Activated CD4-positive, alpha-beta T cell treated with anti-CD3 and anti-CD28 coated beads, Interleukin-2, Interleukin-4, amounts not matched to agents 100 ng/mL and 50 ng/mL, durations not matched to agents 16 hours and 8 hours (primary cell): ENCODE measurements around the gene EMC6.

ENCODE experiments used
- DNase-seq: peaks from one replicate; pipeline ENCODE4 v3.0.0-alpha.2; 2020; ENCODE audit warnings: low spot score

Gene EMC6

DNA sequence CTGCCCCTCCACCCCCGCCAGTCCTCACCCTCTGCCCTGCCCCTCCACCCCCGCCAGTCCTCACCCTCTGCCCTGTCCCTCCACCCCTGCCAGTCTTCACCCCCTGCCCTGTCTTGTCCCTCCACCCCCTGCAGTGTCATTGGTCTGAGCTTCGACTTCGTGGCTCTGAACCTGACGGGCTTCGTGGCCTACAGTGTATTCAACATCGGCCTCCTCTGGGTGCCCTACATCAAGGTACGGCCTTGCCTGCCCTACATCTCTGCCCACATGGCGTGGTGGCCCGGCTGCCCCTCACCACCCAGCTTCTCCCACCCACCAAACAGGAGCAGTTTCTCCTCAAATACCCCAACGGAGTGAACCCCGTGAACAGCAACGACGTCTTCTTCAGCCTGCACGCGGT lies 12.3 kb upstream of the EMC6 start:
- DNase-seq = no peak

DNA sequence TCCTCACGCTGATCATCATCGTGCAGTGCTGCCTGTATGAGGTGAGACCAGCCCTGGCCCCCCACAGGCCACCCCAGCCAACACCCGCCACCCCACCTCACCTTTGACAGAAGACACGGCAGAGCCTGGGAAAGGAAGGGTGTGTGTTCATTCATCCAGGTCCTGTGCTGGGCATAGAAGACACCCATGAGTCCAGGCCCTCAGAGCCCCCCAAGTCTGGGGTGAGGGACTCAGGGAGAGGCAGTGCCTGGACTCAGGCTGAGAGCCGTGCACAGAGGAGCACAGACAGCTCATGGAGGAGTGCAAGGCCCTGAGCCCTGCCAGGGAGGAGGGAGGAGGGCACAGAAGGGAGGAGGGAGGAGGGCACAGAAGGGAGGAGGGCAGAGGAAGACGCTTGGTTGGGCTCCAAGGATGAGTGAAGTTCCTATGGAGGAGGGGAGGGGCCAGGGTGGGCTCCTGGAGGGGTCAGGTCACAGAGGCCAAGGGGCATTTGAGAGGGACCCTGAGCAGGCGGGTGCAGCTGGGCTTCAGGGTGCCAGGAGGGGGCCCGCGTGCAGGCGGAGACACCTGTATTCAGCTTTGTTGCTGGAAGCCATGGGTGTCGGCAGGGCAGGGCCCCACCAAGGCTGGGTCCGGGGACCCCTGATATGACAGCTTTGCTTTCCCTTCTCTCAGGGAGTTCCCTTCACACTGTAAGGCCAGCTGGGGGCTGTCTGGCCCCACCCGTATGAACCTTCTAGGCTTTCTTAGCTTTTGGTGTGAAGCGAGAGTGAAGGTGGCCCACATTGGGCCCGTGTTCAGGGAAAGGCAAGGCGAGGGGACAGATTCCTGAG lies 11.6 kb upstream of the EMC6 start:
- no peak for DNase-seq

DNA sequence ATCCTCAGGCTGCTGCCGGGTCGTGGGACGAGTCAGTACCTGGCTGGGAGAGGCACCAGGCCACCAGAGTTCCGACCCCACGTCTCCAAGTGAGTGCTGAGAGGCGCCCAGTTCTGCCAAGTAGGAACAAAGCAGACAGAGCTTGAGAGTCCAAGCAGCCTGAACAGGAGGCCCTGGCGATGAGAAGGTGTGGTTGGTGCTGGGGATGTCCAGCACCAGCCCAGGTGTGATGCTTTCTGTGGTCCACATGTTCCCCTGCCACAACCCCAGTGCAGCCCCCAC lies 11.1 kb upstream of the EMC6 start:
- DNase-seq = no peak

DNA sequence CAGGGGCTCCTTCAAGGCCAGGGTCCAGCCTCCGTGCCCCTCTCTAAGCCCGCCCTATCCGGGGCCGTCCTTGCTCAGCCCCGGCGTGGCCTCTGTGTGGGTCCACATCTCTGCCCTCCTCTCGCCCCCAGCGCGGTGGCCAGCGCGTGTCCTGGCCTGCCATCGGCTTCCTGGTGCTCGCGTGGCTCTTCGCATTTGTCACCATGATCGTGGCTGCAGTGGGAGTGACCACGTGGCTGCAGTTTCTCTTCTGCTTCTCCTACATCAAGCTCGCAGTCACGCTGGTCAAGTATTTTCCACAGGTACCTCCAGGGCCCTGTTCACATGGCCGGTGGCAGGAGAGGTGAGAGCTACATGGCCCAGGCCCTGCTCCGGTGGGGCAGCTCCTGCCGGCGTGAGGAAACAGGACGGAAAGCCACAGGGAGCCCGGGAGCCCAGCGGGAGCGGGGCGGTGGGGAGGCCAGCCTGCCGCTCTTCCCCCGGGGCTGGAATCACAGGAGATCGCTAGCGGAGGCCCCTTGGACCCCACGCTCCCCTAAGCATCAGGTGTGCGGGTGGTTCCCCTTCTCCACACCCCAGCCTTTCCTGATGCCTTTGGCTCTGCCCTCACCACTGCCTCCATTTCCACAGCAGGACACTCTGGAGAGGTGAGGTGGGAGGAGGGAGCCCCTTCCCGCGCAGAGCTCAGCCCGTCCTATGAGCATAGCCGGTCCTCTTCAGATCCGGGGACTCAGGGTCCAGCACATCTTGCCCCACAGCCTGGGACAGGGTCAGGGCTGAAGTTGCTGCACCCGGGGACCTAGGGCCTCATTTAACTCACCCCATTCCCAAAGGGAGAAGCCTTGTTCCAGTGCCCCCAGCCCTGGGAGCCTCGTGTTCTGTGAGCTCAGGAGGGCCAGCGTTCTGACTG lies 10.5 kb upstream of the EMC6 start:
- DNase-seq = no peak

DNA sequence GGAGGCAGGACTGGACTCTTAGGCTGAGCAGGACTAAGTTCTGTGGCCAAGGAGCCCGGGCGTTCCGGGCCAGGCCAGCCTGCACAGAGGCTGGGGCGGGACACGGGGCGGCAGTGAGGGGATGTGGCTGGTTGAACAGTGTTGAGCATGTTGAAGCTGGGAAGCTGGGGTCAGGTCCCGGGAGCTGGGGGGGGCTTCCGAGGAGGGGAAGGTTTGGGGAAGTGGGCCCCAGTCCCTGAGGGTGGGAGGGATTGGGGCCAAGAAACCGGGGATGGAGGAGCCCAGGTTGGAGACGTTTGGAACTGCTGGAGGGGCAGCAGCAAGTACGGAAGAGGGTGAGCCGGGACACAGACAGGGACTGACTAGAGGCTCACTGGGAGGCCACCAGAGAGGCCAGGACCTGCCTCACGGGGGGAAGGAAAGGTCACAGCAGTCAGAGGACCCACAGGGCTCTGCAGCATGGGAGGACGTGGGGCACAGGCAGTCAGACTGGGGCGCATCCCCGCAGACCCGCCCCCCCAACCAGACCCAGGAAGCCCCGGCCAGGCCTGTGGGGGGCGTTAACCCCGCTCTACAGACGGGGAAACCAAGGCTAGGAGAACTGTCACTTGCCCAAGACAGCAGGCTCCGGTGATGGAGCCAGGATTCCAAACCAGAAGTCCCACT lies 9.7 kb upstream of the EMC6 start:
- no peak for DNase-seq

DNA sequence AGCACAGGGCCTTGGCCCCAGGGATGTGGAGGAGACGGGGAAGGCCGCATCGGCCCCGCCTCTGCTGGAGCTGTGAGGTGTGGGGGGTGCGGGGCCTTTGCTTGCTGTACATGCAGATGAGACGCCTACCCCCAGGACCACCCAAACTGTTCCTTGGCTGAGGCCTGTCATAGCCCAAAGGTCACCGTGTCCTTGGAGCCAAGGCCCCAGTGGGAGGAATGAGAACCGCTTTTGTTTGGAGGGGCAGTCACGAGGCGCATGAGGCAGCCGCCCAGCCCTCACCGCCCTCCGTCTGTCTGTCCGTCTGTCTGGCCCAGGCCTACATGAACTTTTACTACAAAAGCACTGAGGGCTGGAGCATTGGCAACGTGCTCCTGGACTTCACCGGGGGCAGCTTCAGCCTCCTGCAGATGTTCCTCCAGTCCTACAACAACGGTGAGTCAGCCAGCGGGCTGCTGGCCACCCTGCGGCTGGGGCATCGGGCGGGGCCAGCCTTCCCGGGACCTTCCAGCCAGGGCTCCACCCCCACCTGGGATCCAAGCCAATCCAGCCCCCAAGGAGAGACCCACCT lies 9.0 kb upstream of the EMC6 start:
- DNase-seq = no peak

DNA sequence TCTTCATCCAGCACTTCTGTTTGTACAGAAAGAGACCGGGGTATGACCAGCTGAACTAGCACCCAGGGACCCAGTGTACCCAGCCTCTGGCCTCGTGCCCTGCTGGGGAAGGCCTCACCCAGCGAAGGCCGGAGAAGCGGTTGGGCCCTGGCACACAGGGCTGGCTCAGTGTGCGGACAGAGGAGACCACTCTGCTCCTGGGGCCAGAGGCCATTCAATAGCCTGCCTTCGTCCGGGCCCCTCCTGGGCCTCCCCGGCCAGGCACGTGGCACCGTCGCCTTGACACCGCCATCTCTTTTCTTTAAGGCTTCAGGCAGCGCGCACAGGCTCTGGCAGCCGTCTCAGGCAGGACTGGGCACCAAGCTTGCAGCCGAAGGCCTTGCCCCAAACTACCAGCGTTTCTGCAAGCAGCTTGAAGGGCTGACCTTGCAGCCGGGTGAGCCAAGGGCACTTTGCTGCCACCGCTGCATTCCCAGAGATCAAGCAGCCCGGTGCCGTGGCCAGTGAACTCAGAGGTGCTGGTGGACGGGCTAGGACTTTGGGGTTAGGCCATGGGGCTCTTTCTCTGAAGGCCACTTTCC lies 8.2 kb upstream of the EMC6 start:
- no peak for DNase-seq

DNA sequence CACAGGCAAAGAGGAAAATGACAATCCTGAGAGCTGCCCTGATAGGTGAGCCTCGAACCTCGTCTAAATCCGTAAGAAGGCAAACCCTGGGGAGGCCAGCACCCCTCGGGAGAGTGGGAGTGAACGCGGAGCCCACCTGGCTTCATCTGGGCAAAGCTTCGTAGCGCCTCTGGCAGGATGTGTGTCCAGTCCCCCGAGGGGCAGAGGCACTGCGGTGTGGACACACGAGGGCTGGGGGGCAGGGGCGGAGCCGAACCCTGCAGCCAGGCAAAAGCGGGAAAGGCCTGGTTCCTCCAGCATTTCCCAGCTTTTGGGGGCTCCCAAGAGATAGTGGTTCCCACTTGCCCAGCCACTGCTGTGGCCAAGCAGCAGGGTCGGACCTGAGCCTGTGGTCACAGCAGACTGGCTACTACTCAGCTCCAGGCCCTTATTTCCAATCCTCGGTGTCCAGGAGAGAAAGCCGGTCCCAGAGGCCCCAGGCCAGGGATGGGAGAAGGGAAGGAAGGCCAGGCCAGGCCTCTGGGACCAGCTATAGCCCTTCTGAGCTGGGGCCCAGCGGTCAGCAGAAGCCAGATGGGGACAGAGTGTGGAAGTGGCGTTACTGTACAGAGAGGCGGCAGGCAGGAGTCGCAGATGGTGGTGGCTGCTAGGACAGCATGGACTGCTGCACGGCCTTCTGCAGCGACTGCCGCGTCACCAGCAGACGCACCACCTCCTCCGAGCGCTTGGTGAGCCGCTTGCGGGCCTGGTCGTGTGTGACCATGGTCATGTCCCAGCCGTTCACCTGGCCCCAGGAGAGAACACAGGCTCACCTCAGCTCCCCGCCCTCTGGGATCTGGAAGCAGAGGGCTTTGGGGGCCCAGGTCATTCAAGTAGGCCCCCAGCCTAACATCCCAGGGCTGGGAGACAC lies 5.3 kb upstream of the EMC6 start:
- no peak for DNase-seq

DNA sequence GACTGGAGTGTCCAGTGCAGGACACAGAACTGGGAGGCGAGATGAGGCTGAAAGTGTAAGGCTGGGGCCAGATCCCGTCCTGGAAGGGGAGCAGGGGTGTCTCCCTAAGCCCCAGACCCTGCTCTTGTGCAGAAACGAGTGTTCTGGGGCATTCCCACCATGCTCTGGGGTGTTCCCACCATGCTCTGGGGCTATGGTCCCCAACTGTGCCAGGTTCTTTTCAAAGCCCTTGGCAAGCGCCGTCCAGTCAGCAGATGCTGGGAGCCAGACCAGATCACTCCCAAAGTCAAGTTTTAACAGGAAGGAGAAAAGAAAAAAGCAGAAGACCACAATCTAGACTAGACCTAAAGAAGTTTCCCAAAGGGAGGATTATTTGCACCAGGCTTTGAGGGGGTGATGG lies 2.8 kb upstream of the EMC6 start:
- no peak for DNase-seq

DNA sequence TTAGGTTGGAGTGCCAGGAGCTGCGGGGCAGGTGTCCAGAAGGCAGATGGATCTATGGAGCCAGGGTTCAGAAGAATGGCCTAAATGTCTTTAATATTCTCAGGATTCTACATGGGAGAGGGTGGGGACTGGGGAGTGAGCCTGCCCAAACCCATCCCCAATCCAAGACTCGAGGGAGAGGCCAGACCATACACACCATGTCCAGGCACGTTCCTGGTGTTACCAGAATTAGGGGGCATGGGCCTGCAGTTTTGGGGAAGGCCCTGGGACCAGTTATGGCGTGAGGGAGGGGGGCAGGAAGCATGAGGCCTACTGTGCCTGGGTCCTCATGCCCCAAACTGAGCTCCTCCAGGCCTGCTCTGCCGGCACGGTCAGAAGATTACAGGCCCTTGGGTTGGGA lies 2.1 kb upstream of the EMC6 start:
- DNase-seq = no peak

DNA sequence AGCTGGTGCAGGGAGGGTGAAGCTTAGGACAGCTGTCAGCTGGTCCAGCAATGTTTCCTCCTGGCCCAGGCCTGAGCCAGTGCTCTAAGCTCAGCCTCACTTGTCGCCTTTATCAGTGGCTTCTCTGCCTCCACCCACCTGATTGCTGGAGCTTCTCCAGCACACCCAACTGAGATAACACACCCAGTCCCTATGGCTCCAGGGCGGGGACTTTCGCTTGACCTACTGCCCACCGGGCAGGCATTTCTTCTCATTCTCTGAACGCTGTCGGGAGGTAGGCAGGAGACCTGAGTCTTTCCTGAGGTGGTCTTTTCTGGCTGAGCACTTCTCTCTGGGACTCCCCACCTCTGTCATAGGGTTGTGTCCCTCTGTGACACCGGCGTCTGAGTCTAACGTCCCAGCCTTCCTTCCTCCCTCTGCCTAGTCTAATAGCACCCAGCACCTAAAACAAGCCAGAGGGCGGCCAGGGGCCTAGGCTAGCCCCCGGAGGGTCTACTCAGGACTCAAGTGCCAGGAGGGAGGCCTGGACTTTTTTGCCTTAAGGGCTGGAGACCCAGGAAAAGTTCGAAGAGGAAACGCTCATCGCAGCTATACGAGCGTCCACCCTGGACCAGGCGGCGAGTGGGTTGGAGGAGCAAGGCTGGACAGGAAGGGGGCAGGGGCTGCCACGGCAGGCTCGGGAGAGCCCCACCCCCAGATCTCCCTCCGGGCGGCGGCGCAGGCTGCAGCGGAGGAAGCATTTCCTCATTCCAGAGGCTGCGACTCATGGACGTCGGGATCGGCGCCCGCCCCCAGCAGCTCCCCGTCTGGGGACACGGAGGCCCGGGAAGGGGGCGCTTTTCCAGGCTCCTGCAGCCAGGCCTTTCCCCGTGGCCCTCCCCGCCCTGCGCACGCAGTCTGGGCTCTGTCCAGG lies 990 bp upstream of the EMC6 start:
- no peak for DNase-seq

DNA sequence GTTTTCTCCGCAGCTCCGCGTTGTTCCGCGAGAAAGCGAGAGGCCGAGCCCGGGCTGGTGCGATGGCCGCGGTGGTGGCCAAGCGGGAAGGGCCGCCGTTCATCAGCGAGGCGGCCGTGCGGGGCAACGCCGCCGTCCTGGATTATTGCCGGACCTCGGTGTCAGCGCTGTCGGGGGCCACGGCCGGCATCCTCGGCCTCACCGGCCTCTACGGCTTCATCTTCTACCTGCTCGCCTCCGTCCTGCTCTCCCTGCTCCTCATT lies 404 bp downstream of the EMC6 start:
- no peak for DNase-seq

DNA sequence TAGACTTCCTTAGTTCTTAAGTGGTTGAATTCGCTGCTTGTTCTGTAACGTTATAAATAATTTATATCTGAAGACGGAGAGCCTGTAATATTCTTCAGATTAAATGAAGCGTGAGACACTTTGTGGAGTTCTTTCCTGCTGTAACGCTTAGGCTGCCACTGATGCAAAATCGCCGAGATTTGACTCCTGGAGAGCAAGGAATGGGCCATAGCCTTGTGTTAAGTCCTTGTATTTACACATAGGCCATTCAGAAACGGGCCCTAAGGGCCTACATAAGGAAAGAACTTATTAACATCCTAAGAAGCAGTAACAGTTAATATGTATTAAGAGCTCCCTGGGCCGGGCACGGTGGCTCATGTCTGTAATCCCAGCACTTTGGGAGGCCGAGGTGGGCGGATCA lies 936 bp downstream of the EMC6 start:
- no peak for DNase-seq

DNA sequence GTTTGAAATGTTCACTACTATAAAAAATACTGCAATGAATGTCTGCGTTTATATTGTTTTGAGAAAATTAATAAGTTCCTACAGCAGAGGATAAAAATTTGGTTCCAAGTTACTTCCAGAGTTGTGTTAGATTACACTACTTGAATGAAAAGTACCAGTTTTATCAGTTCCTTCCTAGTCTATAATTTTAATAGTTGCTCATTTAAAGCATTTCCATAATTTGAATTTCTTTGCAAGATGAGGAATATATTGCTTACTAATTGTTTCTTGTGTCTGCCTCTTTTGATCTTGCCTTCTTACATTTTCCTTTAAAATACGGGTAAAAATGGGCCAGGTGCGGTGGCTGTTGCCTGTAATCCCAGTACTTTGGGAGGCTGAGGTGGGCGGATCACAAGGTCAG lies 4.0 kb downstream of the EMC6 start:
- no peak for DNase-seq

DNA sequence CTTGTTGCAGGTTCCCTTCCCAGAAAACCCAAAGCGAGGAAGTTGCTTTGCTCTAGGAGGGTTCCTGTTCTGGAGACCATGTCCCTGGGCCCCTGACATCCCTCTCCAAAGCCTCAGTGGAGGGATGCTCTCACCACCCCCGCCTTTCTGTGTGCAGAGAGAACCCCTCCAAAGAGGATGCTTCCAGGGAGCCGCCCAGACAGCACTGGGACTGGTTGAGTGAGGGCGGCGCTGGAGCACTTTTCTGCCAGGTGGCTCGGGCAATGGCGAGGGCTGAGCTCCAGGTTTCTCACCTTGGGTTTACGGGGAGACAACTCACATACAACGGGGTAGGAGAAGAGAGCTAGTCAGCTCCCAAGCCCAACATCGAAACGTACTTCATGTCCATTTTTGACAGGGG lies 7.3 kb downstream of the EMC6 start:
- DNase-seq = no peak

DNA sequence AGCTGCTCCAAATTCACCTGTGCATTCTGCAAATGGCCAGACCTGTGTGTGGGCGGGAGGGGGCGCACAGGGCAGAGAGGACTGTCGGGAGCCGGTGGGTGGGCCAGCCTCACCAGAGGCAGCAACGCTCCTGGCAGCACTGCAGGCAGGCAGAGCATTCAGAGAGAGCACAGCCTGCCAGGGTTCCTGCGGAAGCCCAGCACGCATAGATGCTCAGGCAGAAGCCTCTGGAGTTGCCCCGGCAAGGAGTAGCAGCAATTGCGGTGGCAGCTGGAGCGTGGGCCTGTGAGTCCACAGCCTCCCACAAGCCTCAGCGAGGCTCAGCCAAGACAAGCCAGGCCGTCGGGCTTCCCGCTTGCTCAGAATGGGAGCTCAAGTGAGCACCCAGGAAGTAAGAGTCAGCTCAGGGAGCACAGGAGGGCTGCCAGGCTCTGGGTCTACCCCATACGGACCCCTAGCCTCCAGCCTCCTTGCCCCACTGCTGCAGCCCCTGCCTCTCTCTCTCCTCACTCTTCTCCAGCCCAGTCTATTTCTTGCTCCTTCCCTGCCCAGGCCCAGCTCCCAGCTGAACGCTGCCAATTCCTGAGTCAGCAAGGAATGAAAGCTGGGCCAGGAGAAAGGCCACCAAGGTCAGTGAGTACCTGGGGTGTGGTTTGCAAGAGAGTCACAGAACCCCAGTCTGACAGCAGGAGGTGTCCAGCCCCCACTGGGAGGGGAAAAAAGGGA lies 9.6 kb downstream of the EMC6 start:
- DNase-seq = no peak

DNA sequence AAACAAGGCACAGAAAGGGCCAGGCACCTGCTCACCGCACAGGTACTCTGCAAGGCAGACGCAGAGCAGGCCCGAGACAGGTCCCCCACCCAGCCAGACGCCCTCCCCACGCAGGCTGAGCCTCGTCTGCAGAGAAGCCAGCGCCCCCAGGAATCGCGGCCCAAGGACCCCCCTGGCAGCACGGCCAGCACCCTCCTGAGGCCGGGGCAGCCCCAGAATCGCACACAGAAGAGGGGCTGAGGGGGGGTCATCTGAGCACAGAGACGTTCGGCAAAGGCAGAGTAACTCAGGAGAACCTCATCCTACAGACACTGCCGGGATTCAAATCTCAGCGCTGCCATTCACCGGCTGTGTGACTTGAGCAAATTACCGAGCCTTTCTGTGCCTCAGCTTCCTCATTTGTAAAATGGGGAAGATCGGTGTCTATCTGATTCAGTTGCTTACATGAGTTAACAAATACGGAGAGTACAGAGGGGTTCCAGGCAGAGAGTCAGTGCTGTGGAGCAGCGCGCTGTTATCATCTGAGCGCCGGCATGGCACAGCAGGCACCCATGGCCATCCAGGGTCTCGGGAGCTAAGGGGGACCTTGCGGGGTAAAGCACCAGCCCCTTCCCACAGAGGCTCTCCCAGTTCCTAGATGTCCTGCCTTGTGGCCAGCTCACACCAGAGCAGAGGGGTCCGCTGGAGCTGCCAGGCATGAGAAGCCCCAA lies 10.4 kb downstream of the EMC6 start:
- DNase-seq = no peak

DNA sequence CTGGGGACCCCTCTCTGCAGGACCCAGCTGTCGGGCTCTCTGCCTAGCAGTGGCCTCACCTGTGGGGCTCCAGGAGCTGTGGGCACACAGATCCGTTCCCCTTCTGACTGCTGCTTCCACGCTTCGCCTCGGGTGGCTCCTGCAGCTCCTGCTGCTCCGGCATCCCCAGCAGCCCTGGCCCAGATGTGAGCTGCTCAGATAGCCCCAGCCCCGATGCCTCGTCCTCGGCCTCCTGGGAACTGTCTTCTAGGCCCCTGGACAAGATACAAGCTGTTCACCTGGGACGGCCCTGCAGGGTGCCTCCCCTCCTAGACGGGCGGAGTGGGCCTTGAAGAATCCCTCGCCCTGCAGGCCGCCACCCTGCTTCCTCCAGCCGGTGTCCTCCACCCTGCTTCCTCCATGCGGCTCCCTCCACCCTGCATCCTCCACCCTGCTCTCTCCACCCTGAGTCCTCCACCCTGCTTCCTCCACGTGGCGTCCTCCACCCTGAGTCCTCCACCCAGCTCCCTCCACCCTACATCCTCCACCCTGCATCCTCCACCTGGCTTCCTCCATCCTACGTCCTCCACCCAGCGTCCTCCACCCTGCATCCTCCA lies 11.0 kb downstream of the EMC6 start:
- no peak for DNase-seq

DNA sequence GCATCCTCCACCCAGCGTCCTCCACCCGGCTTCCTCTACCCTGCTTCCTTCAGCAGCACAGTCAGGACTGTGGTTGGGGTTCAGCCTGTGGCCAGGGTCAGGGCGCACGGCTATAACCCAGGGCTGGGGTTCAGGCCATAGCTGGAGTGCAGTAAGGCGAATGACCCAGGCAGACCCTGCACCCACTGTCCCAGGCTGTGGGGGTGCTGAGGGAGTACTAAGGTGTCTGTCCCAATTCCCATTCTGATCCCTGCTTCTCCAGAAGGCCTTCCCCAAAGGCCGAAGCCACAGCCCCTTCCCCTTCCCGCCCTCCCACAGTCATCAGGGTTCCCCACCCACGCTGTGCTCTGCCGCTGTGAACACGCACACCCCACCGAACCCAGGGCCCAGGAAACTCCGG lies 12.4 kb downstream of the EMC6 start:
- DNase-seq = no peak
